HG03354 (cell line): Measurements from ENCODE around the gene GPATCH4.
"Not testable (repeated sequence)": the region's sequence is repeated elsewhere in the genome, so short reads cannot be mapped to it uniquely, and the experiment has no call there.

ENCODE experiments used
- ATAC-seq: cut with Tn5 transposase; IDR thresholded peaks from one replicate; pipeline ENCODE4 v1.9.1; 2021; ENCODE audit warnings: mild to moderate bottlenecking; ENCODE audit not compliant: unreplicated experiment, poor library complexity, severe bottlenecking

Gene GPATCH4

GRCh38 chr1:156629823-156630449 is 28.7 kb upstream of the GPATCH4 start:
- no peak for ATAC-seq

GRCh38 chr1:156627313-156627880 is 26.1 kb upstream of the GPATCH4 start:
- no peak for ATAC-seq

- no peak for ATAC-seq
These were observed 24.8 kb upstream of the GPATCH4 start for GRCh38 chr1:156626079-156626438.

- no peak for ATAC-seq
These were observed 24.3 kb upstream of the GPATCH4 start for GRCh38 chr1:156625436-156626078.

- no peak for ATAC-seq
These were observed 23.6 kb upstream of the GPATCH4 start for GRCh38 chr1:156624814-156625435.

GRCh38 chr1:156623946-156624813 is 22.9 kb upstream of the GPATCH4 start:
- no peak for ATAC-seq

GRCh38 chr1:156622581-156623297 is 21.5 kb upstream of the GPATCH4 start:
- ATAC-seq: no peak

- ATAC-seq: no peak
These were observed 18.3 kb upstream of the GPATCH4 start for GRCh38 chr1:156619582-156619955.

GRCh38 chr1:156618853-156619581 is 17.7 kb upstream of the GPATCH4 start, which contains the start of gene HAPLN2:
HAPLN2 (plus strand) TSS chr1:156619415; CDS start chr1:156623491, 4,076 bp downstream.
- no peak for ATAC-seq

GRCh38 chr1:156616463-156616862 is 15.2 kb upstream of the GPATCH4 start:
- no peak for ATAC-seq

- no peak for ATAC-seq
These were observed 14.7 kb upstream of the GPATCH4 start for GRCh38 chr1:156615946-156616345.

GRCh38 chr1:156612666-156613065 is 11.4 kb upstream of the GPATCH4 start:
- ATAC-seq: no peak

- ATAC-seq: not testable (repeated sequence)
These were observed 8.8 kb upstream of the GPATCH4 start for GRCh38 chr1:156610072-156610471.

- peak; percentile 66 for ATAC-seq
These were observed 7.7 kb upstream of the GPATCH4 start for GRCh38 chr1:156608981-156609380.

- peak; percentile 62 for ATAC-seq
These were observed 6.9 kb upstream of the GPATCH4 start for GRCh38 chr1:156608036-156608674.

- not testable (repeated sequence) for ATAC-seq
These were observed 6.1 kb upstream of the GPATCH4 start for GRCh38 chr1:156607344-156607743.

- ATAC-seq: no peak
These were observed 1.3 kb upstream of the GPATCH4 start for GRCh38 chr1:156602557-156602993.

- ATAC-seq: peak; percentile 45
These were observed 613 bp upstream of the GPATCH4 start for GRCh38 chr1:156601892-156602291.
